Panc1 (cell line): ENCODE results near the gene SUMF1.

Experiments used
- POLR2AphosphoS5 ChIP-seq: IDR thresholded peaks from 2 replicates; pipeline ENCODE4 v1.6.1; 2012; ENCODE audit warnings: mild to moderate bottlenecking, low read depth, low read length, moderate library complexity
- REST ChIP-seq, 2 experiments: IDR thresholded peaks; 2 replicates each; pipeline ENCODE4 v1.6.1; 2011 to 2012; ENCODE audit warnings: low read depth in 2 of 2, control low read depth in 1 of 2, low read length in 1 of 2, mild to moderate bottlenecking in 1 of 2, moderate library complexity in 1 of 2; ENCODE audit not compliant: insufficient read depth in 1 of 2
- TCF7L2 ChIP-seq: IDR thresholded peaks from 2 replicates; pipeline ENCODE4 v1.6.1; 2011; ENCODE audit warnings: mild to moderate bottlenecking, low read depth, low read length, inconsistent platforms
- TF ChIP-seq, protein P1 (sequence below): fragments of 450-650 bp; IDR thresholded peaks from 2 replicates; pipeline ENCODE4 v1.5.1; 2017; ENCODE audit warnings: mild to moderate bottlenecking

GRCh38 chr3:4425055-4425454 lies 42.0 kb downstream of the SUMF1 start:
- TF ChIP-seq, protein P1, sequence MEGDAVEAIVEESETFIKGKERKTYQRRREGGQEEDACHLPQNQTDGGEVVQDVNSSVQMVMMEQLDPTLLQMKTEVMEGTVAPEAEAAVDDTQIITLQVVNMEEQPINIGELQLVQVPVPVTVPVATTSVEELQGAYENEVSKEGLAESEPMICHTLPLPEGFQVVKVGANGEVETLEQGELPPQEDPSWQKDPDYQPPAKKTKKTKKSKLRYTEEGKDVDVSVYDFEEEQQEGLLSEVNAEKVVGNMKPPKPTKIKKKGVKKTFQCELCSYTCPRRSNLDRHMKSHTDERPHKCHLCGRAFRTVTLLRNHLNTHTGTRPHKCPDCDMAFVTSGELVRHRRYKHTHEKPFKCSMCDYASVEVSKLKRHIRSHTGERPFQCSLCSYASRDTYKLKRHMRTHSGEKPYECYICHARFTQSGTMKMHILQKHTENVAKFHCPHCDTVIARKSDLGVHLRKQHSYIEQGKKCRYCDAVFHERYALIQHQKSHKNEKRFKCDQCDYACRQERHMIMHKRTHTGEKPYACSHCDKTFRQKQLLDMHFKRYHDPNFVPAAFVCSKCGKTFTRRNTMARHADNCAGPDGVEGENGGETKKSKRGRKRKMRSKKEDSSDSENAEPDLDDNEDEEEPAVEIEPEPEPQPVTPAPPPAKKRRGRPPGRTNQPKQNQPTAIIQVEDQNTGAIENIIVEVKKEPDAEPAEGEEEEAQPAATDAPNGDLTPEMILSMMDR, result no peak
- TF ChIP-seq REST (IDR thresholded peaks at IDR 0.05; ENCODE audit: insufficient read depth in 1 of 2, low read depth in 2 of 2, low read length in 1 of 2) (no peak), POLR2AphosphoS5 (no peak), TCF7L2 (no peak)
